ENCODE results near the gene FAM181A. TPM values are rescaled to one million over a fixed set of nuclear protein-coding genes. Genes with fewer than 3 reads are reported as not detected.

The FAM181A gene
- total RNA-seq, 1 experiment from 2014 or later: not detected

GRCh38 chr14:93932642-93933041 is 5.5 kb downstream of the FAM181A start:
- no peaks in the 10 kb centered on the region for H3K9me3 Mint-ChIP-seq (ENCODE audit: low read depth, unreplicated experiment)

GRCh38 chr14:93935213-93935612 is 8.1 kb downstream of the FAM181A start:
- intact Hi-C loops (cut with micrococcal nuclease; ENCODE audit: unreplicated experiment): loop anchor here (5.0 kb wide), 1 partner anchor 202 kb away; no protein-coding TSS in a partner anchor
- BruUV-seq (replicated peaks): no TSS peak
- Mint-ChIP-seq H3K4me3 (ENCODE audit: low read depth, unreplicated experiment) (no peak overlapping the region), H3K27ac (ENCODE audit: unreplicated experiment) (no peak overlapping the region), H3K9me3 (ENCODE audit: low read depth, unreplicated experiment) (no peaks in the 10 kb centered on the region), H3K36me3 (ENCODE audit: insufficient read depth, unreplicated experiment) (peaks cover 6% of the 10 kb centered on the region), H3K4me1 (ENCODE audit: low read depth, unreplicated experiment) (peaks cover 1% of the 10 kb centered on the region), H3K27me3 (ENCODE audit: unreplicated experiment) (peaks cover 32% of the 10 kb centered on the region)
- TF ChIP-seq, protein P1, sequence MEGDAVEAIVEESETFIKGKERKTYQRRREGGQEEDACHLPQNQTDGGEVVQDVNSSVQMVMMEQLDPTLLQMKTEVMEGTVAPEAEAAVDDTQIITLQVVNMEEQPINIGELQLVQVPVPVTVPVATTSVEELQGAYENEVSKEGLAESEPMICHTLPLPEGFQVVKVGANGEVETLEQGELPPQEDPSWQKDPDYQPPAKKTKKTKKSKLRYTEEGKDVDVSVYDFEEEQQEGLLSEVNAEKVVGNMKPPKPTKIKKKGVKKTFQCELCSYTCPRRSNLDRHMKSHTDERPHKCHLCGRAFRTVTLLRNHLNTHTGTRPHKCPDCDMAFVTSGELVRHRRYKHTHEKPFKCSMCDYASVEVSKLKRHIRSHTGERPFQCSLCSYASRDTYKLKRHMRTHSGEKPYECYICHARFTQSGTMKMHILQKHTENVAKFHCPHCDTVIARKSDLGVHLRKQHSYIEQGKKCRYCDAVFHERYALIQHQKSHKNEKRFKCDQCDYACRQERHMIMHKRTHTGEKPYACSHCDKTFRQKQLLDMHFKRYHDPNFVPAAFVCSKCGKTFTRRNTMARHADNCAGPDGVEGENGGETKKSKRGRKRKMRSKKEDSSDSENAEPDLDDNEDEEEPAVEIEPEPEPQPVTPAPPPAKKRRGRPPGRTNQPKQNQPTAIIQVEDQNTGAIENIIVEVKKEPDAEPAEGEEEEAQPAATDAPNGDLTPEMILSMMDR (IDR thresholded peaks at IDR 0.05; ENCODE audit: unreplicated experiment): no peak
- DNase-seq: no peak
- CTCF ChIA-PET: interaction anchor here (0.9 to 2.6 kb wide), 2 partner anchors 10 to 201 kb away, joined by 3 to 13 read pairs; partner anchors contain the start of gene FAM181A

More at GRCh38 chr14:93932642-93933041, 5.5 kb downstream of the FAM181A start:
- TF ChIP-seq, protein P1 (IDR thresholded peaks at IDR 0.05; ENCODE audit: unreplicated experiment): no peak
- CTCF ChIA-PET: no interaction called here
- intact Hi-C loops (cut with micrococcal nuclease; ENCODE audit: unreplicated experiment): no loop called here
- H3K27ac Mint-ChIP-seq (ENCODE audit: unreplicated experiment): no peak overlapping the region
- H3K36me3 Mint-ChIP-seq (ENCODE audit: insufficient read depth, unreplicated experiment): peaks cover 3% of the 10 kb centered on the region
- no peaks in the 10 kb centered on the region for H3K4me1 Mint-ChIP-seq (ENCODE audit: low read depth, unreplicated experiment)
- H3K4me3 Mint-ChIP-seq (ENCODE audit: low read depth, unreplicated experiment): no peak overlapping the region
- H3K27me3 Mint-ChIP-seq (ENCODE audit: unreplicated experiment): peaks cover 45% of the 10 kb centered on the region
- no peak for DNase-seq
- no TSS peak for BruUV-seq (replicated peaks)

- no peak overlapping the region for H3K4me3 Mint-ChIP-seq (ENCODE audit: low read depth, unreplicated experiment)
- TF ChIP-seq, protein P1 (IDR thresholded peaks at IDR 0.05; ENCODE audit: unreplicated experiment): peak; percentile 52
- no peaks in the 10 kb centered on the region for H3K9me3 Mint-ChIP-seq (ENCODE audit: low read depth, unreplicated experiment)
- no TSS peak for BruUV-seq (replicated peaks)
- peaks cover 32% of the 10 kb centered on the region for H3K27me3 Mint-ChIP-seq (ENCODE audit: unreplicated experiment)
- H3K36me3 Mint-ChIP-seq (ENCODE audit: insufficient read depth, unreplicated experiment): peaks cover 15% of the 10 kb centered on the region
- CTCF ChIA-PET: interaction anchor here (0.5 to 2.6 kb wide), 6 partner anchors 11 to 193 kb away, joined by 3 to 13 read pairs (median 4); partner anchors contain the start of genes FAM181A and IFI27L2
- H3K4me1 Mint-ChIP-seq (ENCODE audit: low read depth, unreplicated experiment): peaks cover 12% of the 10 kb centered on the region
- DNase-seq: peak; percentile 43
- intact Hi-C loops (cut with micrococcal nuclease; ENCODE audit: unreplicated experiment): loop anchor here (5.0 kb wide), 1 partner anchor 201 kb away; no protein-coding TSS in a partner anchor
- no peak overlapping the region for H3K27ac Mint-ChIP-seq (ENCODE audit: unreplicated experiment)
These were observed 9.1 kb downstream of the FAM181A start for GRCh38 chr14:93936245-93936644.

- Mint-ChIP-seq H3K27ac (ENCODE audit: unreplicated experiment) (no peak overlapping the region), H3K4me3 (ENCODE audit: low read depth, unreplicated experiment) (no peak overlapping the region), H3K36me3 (ENCODE audit: insufficient read depth, unreplicated experiment) (peaks cover 21% of the 10 kb centered on the region), H3K9me3 (ENCODE audit: low read depth, unreplicated experiment) (no peaks in the 10 kb centered on the region), H3K27me3 (ENCODE audit: unreplicated experiment) (peaks cover 29% of the 10 kb centered on the region), H3K4me1 (ENCODE audit: low read depth, unreplicated experiment) (peaks cover 18% of the 10 kb centered on the region)
- TF ChIP-seq, protein P1 (IDR thresholded peaks at IDR 0.05; ENCODE audit: unreplicated experiment): no peak
- intact Hi-C loops (cut with micrococcal nuclease; ENCODE audit: unreplicated experiment): loop anchor here (5.0 kb wide), 1 partner anchor 200 kb away; no protein-coding TSS in a partner anchor
- DNase-seq: no peak
- CTCF ChIA-PET: interaction anchor here (0.5 to 2.6 kb wide), 8 partner anchors 11 to 195 kb away, joined by 3 to 13 read pairs (median 3); partner anchors contain the start of genes FAM181A and IFI27L2
- BruUV-seq (replicated peaks): no TSS peak
These were observed 9.8 kb downstream of the FAM181A start for GRCh38 chr14:93936926-93937325.

Data from Calu3 (cell line).